HL-60 (cell line): ENCODE data around the gene ARF5.

Source experiments
- GABPA ChIP-seq: IDR thresholded peaks from 2 replicates; pipeline ENCODE4 v1.6.1; 2012; ENCODE audit warnings: low read depth
- POLR2AphosphoS5 ChIP-seq: IDR thresholded peaks from 2 replicates; pipeline ENCODE4 v1.6.1; 2012; ENCODE audit warnings: low read depth
- SPI1 ChIP-seq: IDR thresholded peaks from 2 replicates; pipeline ENCODE4 v1.6.1; 2012; ENCODE audit warnings: low read depth, mild to moderate bottlenecking, borderline replicate concordance
- TF ChIP-seq, protein P1 (sequence below): IDR thresholded peaks from one replicate; pipeline ENCODE4 v1.5.1; 2011; ENCODE audit warnings: low read length, control low read depth, inconsistent platforms; ENCODE audit not compliant: insufficient read depth
- TF ChIP-seq, protein P2 (sequence below): IDR thresholded peaks from 2 replicates; pipeline ENCODE4 v1.6.1; 2012; ENCODE audit warnings: low read depth; ENCODE audit not compliant: insufficient replicate concordance

- TF ChIP-seq, protein P1, sequence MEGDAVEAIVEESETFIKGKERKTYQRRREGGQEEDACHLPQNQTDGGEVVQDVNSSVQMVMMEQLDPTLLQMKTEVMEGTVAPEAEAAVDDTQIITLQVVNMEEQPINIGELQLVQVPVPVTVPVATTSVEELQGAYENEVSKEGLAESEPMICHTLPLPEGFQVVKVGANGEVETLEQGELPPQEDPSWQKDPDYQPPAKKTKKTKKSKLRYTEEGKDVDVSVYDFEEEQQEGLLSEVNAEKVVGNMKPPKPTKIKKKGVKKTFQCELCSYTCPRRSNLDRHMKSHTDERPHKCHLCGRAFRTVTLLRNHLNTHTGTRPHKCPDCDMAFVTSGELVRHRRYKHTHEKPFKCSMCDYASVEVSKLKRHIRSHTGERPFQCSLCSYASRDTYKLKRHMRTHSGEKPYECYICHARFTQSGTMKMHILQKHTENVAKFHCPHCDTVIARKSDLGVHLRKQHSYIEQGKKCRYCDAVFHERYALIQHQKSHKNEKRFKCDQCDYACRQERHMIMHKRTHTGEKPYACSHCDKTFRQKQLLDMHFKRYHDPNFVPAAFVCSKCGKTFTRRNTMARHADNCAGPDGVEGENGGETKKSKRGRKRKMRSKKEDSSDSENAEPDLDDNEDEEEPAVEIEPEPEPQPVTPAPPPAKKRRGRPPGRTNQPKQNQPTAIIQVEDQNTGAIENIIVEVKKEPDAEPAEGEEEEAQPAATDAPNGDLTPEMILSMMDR = no peak
- TF ChIP-seq GABPA (no peak), POLR2AphosphoS5 (no peak), SPI1 (no peak)
- TF ChIP-seq, protein P2, sequence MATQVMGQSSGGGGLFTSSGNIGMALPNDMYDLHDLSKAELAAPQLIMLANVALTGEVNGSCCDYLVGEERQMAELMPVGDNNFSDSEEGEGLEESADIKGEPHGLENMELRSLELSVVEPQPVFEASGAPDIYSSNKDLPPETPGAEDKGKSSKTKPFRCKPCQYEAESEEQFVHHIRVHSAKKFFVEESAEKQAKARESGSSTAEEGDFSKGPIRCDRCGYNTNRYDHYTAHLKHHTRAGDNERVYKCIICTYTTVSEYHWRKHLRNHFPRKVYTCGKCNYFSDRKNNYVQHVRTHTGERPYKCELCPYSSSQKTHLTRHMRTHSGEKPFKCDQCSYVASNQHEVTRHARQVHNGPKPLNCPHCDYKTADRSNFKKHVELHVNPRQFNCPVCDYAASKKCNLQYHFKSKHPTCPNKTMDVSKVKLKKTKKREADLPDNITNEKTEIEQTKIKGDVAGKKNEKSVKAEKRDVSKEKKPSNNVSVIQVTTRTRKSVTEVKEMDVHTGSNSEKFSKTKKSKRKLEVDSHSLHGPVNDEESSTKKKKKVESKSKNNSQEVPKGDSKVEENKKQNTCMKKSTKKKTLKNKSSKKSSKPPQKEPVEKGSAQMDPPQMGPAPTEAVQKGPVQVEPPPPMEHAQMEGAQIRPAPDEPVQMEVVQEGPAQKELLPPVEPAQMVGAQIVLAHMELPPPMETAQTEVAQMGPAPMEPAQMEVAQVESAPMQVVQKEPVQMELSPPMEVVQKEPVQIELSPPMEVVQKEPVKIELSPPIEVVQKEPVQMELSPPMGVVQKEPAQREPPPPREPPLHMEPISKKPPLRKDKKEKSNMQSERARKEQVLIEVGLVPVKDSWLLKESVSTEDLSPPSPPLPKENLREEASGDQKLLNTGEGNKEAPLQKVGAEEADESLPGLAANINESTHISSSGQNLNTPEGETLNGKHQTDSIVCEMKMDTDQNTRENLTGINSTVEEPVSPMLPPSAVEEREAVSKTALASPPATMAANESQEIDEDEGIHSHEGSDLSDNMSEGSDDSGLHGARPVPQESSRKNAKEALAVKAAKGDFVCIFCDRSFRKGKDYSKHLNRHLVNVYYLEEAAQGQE = no peak
Observed at GRCh38 chr7:127566242-127566641, 22.0 kb upstream of the ARF5 start.
